GM21529 (cell line): Measurements from ENCODE around the gene OOSP4B.
"Not testable (repeated sequence)": the region's sequence is repeated elsewhere in the genome, so short reads cannot be mapped to it uniquely, and the experiment has no call there.

Experiments
- ATAC-seq: cut with Tn5 transposase; IDR thresholded peaks from one replicate; pipeline ENCODE4 v1.9.1; 2021; ENCODE audit not compliant: unreplicated experiment

The OOSP4B gene

GRCh38 chr11:60059052-60059451, 42.1 kb downstream of the OOSP4B start:
- no peak for ATAC-seq

GRCh38 chr11:60059521-60060240, 42.7 kb downstream of the OOSP4B start:
- no peak for ATAC-seq

- no peak for ATAC-seq
Observed at GRCh38 chr11:60064111-60064510, 47.1 kb downstream of the OOSP4B start.

- ATAC-seq, result no peak
Observed at GRCh38 chr11:60065801-60066200, 48.8 kb downstream of the OOSP4B start.

- no peak for ATAC-seq
Observed at GRCh38 chr11:60069450-60069849, 52.5 kb downstream of the OOSP4B start.

GRCh38 chr11:60071644-60072043, 54.7 kb downstream of the OOSP4B start:
- ATAC-seq, result not testable (repeated sequence)

- ATAC-seq, result no peak
Observed at GRCh38 chr11:60077216-60077817, 60.3 kb downstream of the OOSP4B start.

GRCh38 chr11:60077981-60078380, 61.0 kb downstream of the OOSP4B start:
- ATAC-seq, result no peak

- no peak for ATAC-seq
Observed at GRCh38 chr11:60078745-60079144, 61.8 kb downstream of the OOSP4B start.

GRCh38 chr11:60080535-60080934, 63.6 kb downstream of the OOSP4B start:
- ATAC-seq, result no peak
